Thoracic aorta (tissue), 2 donors: ENCODE results near the gene ZNF436. TPM values are rescaled to one million over a fixed set of nuclear protein-coding genes. Genes with fewer than 3 reads are reported as not detected.

ENCODE experiments used
- ATAC-seq: fragments of 150-250 bp; one replicate; pipeline ENCODE4 v1.8.0; 2017; ENCODE audit warnings: low read depth; ENCODE audit not compliant: insufficient number of reproducible peaks, low FRiP score
- DNase-seq: peaks from one replicate; pipeline ENCODE4 v3.0.0-alpha.2; 2020; ENCODE audit warnings: low spot score
- H3K27ac ChIP-seq, 2 donors: fragments of 200-600 bp; sonication (generic); 1 replicate in 1 of 2; 2 replicates in 1 of 2; pipeline ENCODE4 v1.5.1; 2016; ENCODE audit warnings: mild to moderate bottlenecking in 2 of 2, moderate library complexity in 2 of 2
- H3K27me3 ChIP-seq: fragments of 200-600 bp; sonication (generic); replicated peaks from 2 replicates; pipeline ENCODE4 v1.6.0; 2016; ENCODE audit warnings: mild to moderate bottlenecking; ENCODE audit not compliant: insufficient read depth
- H3K36me3 ChIP-seq: fragments of 200-600 bp; sonication (generic); one replicate; pipeline ENCODE4 v1.5.1; 2016
- H3K4me1 ChIP-seq, 2 donors: fragments of 200-600 bp; sonication (generic); 1 replicate in 1 of 2; 2 replicates in 1 of 2; pipeline versions ENCODE4 v1.5.1 to v1.6.0; 2016; ENCODE audit warnings: low read depth in 2 of 2, mild to moderate bottlenecking in 1 of 2; ENCODE audit not compliant: control insufficient read depth in 1 of 2
- H3K4me3 ChIP-seq: fragments of 200-600 bp; sonication (generic); 2 replicates; pipeline ENCODE4 v1.5.1; 2016; ENCODE audit warnings: mild to moderate bottlenecking
- H3K9me3 ChIP-seq: fragments of 200-600 bp; sonication (generic); 2 replicates; pipeline ENCODE4 v1.5.1; 2016
- CTCF ChIP-seq: fragments of 200-600 bp; sonication (generic); IDR thresholded peaks from one replicate; pipeline ENCODE4 v1.5.1; 2019; ENCODE audit warnings: antibody characterized with exemption
- total RNA-seq, 2 donors: library from RNA; depleted of rRNA; stranded (reverse); fragments of >200 nt; gene quantifications; one replicate each; pipeline versions ENCODE4 v1.1.0 to v1.2.3, GENCODE V29; 2016

Gene ZNF436
- total RNA-seq, 2 donors from 2014 or later = 9.3 to 17.6 TPM

GRCh38 chr1:23368562-23369334, 888 bp downstream of the ZNF436 start:
- Histone ChIP-seq H3K4me3 (peak overlapping the region; percentile 91), H3K9me3 (no peaks in the 10 kb centered on the region), H3K27ac (peak overlapping the region; percentile 98 to 99), H3K36me3 (no peaks in the 10 kb centered on the region), H3K27me3 (no peaks in the 10 kb centered on the region), H3K4me1 (peaks cover 14 to 39% of the 10 kb centered on the region in 2 donors)
- TF ChIP-seq CTCF = no peak
- DNase-seq = peak; percentile 68
- peak; percentile 57 for ATAC-seq

GRCh38 chr1:23367791-23368561, 1.7 kb downstream of the ZNF436 start:
- ATAC-seq = peak; percentile 90
- peaks cover 14 to 39% of the 10 kb centered on the region in 2 donors for H3K4me1 ChIP-seq

GRCh38 chr1:23367451-23367790, 2.2 kb downstream of the ZNF436 start:
- Histone ChIP-seq H3K36me3 (peaks cover 13% of the 10 kb centered on the region), H3K27ac (peak overlapping the region; percentile 98 to 99), H3K9me3 (peaks cover 6% of the 10 kb centered on the region), H3K27me3 (no peaks in the 10 kb centered on the region), H3K4me1 (peaks cover 14 to 39% of the 10 kb centered on the region in 2 donors), H3K4me3 (peak overlapping the region; percentile 91)
- DNase-seq (no peak), ATAC-seq (no peak)
- TF ChIP-seq CTCF = no peak

More at GRCh38 chr1:23367791-23368561, 1.7 kb downstream of the ZNF436 start:
- Histone ChIP-seq H3K4me3 (peak overlapping the region; percentile 91), H3K36me3 (peaks cover 7% of the 10 kb centered on the region), H3K27ac (peak overlapping the region; percentile 98 to 99), H3K9me3 (no peaks in the 10 kb centered on the region), H3K27me3 (no peaks in the 10 kb centered on the region)
- peak; percentile 93 for DNase-seq
- no peak for TF ChIP-seq CTCF

GRCh38 chr1:23366598-23366997, 3.0 kb downstream of the ZNF436 start:
- DNase-seq (no peak), ATAC-seq (no peak)
- Histone ChIP-seq H3K36me3 (peaks cover 21% of the 10 kb centered on the region), H3K4me3 (no peak overlapping the region), H3K27ac (no peak overlapping the region), H3K4me1 (peaks cover 14 to 39% of the 10 kb centered on the region in 2 donors), H3K27me3 (no peaks in the 10 kb centered on the region), H3K9me3 (peaks cover 14% of the 10 kb centered on the region)
- TF ChIP-seq CTCF = no peak

GRCh38 chr1:23366146-23366545, 3.5 kb downstream of the ZNF436 start:
- ATAC-seq (no peak), DNase-seq (no peak)
- no peak overlapping the region for H3K27ac ChIP-seq
- H3K4me1 ChIP-seq = peaks cover 14 to 36% of the 10 kb centered on the region in 2 donors
- no peak for TF ChIP-seq CTCF
- H3K36me3 ChIP-seq = peaks cover 26% of the 10 kb centered on the region
- H3K9me3 ChIP-seq = peaks cover 18% of the 10 kb centered on the region
- no peaks in the 10 kb centered on the region for H3K27me3 ChIP-seq
- no peak overlapping the region for H3K4me3 ChIP-seq
